Activated T-cell treated with anti-CD3 and anti-CD28 coated beads, Interleukin-2, amount 50 U/mL, for 72 hours (primary cell): Measurements from ENCODE around the gene MPP3. TPM values are rescaled to one million over a fixed set of nuclear protein-coding genes. Genes with fewer than 3 reads are reported as not detected.
"Not testable (repeated sequence)": the region's sequence is repeated elsewhere in the genome, so short reads cannot be mapped to it uniquely, and the experiment has no call there.

Experiments used
- ATAC-seq, 2 donors: fragments of 150-1000 bp; cut with Tn5 transposase; replicated peaks in 1 of 2; 2 replicates each; pipeline ENCODE4 v1.10.0; 2021; ENCODE audit warnings: moderate library complexity in 2 of 2, mild to moderate bottlenecking in 1 of 2
- DNase-seq, 2 donors: peaks; one replicate each; pipeline ENCODE4 v3.0.0; 2021 to 2022; ENCODE audit warnings: mixed read lengths in 1 of 2
- H3K27ac Mint-ChIP-seq: one replicate; pipeline ENCODE4 v1.8.0; 2022; ENCODE audit warnings: mild to moderate bottlenecking, moderate library complexity, mixed read lengths
- H3K27me3 Mint-ChIP-seq: one replicate; pipeline ENCODE4 v1.8.0; 2022; ENCODE audit warnings: low read depth, mixed read lengths
- H3K36me3 Mint-ChIP-seq, 2 donors: one replicate each; pipeline ENCODE4 v1.8.0; 2022; ENCODE audit warnings: mixed read lengths in 2 of 2, mild to moderate bottlenecking in 1 of 2; ENCODE audit not compliant: insufficient read depth in 2 of 2
- H3K4me1 Mint-ChIP-seq: one replicate; pipeline ENCODE4 v1.8.0; 2022; ENCODE audit warnings: low read depth, mixed read lengths
- H3K4me3 Mint-ChIP-seq, 2 donors: one replicate each; pipeline ENCODE4 v1.8.0; 2022; ENCODE audit warnings: mild to moderate bottlenecking in 2 of 2, mixed read lengths in 2 of 2, moderate library complexity in 2 of 2
- H3K9me3 Mint-ChIP-seq, 2 donors: one replicate each; pipeline ENCODE4 v1.8.0; 2022; ENCODE audit warnings: mixed read lengths in 2 of 2
- total RNA-seq, 2 donors: library from RNA; stranded (reverse); gene quantifications; one replicate each; pipeline ENCODE4 v1.2.3, GENCODE V29; 2022

The MPP3 gene
- total RNA-seq, 2 donors from 2014 or later: not detected

DNA sequence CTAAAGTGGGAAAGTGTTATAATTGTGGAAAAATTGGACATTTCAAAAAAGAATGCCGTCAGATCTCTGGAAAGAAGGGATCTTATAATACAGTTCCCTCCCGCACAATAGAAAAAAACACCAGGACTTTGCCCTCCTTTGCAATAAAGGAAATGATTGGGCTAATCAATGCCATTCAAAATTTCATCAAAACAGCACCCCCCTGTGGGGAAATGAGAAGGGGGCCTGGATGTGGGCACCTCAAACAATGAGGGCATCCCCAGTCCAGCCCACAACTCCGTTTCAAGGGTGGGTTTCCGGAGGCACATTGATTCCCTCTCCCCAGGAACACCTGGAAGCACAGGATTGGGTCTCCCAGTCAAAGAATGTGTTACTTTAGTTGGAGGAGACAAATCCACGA is 40.1 kb upstream of the MPP3 start:
- peaks cover 0 to 2% of the 10 kb centered on the region in 2 donors for H3K36me3 Mint-ChIP-seq
- DNase-seq (no peak), ATAC-seq (no peak)
- H3K27ac Mint-ChIP-seq: no peak overlapping the region
- H3K4me1 Mint-ChIP-seq: no peaks in the 10 kb centered on the region
- H3K4me3 Mint-ChIP-seq: no peak overlapping the region
- H3K27me3 Mint-ChIP-seq: peaks cover 18% of the 10 kb centered on the region
- H3K9me3 Mint-ChIP-seq: no peaks in the 10 kb centered on the region

DNA sequence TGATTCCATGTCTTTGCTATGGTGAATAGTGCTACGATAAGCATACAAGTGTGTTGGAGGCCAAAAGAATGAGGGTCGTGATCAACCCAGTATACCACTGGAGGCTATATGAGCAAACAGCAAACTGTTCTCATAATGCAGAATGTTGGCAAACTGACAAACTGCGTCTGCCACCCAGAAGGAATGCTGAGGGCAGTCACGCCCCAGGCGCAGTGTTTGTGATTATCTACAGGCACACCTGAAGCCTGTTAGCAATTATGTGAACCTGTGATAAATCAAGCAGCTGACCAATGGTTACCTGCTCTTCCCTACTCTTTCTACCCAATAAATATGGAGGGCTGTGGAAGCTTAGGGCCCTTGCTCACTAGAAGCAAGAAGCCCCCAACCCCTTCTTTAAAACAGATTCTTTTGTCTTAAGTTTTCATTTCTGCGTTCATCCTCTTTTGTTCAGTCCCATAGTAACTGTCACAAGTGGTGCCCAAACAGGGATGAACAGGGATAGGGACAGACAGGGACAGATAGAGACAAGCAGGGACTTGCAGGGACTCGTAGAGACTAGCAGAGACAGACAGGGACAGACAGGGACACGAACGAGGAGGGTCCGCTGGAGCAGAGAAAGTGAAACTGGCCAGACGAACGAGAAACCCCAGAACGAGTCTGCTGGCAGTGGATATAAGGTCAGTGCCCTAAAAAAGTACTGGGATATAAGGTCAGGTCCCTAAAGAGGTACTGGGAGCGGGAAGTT is 39.2 kb upstream of the MPP3 start:
- no peak for DNase-seq
- Mint-ChIP-seq H3K9me3 (no peaks in the 10 kb centered on the region), H3K27me3 (peaks cover 26% of the 10 kb centered on the region), H3K36me3 (peaks cover 0 to 2% of the 10 kb centered on the region in 2 donors), H3K27ac (no peak overlapping the region), H3K4me3 (no peak overlapping the region), H3K4me1 (no peaks in the 10 kb centered on the region)
- no peak for ATAC-seq

DNA sequence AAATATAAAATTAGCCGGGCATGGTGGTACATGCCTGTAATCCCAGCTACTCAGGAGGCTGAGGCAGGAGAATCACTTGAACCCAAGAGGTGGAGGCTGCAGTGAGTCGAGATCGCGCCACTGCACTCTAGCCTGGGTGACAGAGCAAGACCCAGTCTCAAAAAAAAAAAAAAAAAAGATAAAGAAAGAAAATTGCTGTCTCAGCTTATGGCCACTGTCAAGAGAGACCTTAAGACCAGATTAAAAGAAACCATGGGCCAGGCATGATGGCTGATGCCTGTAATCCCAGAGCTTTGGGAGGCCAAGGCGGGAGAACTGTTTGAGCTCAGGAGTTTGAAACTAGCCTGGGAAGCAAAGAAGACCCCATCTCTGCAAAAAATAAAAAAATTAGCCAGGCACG is 36.1 kb upstream of the MPP3 start:
- not testable (repeated sequence) for H3K9me3 Mint-ChIP-seq, H3K36me3 Mint-ChIP-seq, H3K4me1 Mint-ChIP-seq, H3K4me3 Mint-ChIP-seq, ATAC-seq, H3K27ac Mint-ChIP-seq, DNase-seq
- H3K27me3 Mint-ChIP-seq: peaks cover 30% of the 10 kb centered on the region

DNA sequence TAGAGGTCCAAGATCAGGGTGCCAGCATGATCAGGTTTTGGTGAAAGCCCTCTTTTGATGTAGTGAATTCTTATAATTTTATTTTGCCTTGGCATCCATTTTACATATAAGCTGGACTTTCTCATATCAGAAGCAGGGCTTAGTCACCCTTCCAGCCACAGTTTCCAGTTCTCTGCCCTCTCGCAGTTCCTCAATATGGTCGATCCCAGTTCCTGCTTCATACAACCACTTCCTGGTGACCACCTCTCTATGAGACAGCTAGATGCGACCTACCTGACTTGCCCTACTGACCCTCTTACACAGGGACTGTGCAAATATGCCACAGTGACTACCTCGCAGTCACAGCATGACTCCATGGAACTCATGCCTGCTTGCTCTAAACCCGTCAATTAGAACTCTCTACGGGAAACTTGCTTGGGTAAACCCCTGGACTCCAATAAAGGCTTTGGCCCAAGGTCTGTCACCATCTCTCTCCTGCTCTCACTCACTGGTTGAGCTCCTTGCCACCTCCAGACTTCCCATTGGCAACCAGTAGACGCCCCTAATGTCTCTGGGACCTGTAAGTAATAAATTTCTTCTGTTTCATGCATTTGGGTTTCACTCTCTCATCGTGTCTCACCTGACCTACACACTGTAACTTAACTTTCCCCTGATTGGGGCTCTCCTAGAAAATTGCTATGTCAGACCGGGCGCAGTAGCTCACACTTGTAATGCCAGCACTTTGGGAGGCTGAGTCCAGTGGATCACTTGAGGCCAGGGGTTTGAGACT is 35.5 kb upstream of the MPP3 start:
- ATAC-seq (no peak), DNase-seq (no peak)
- Mint-ChIP-seq H3K9me3 (no peaks in the 10 kb centered on the region), H3K27ac (no peak overlapping the region), H3K36me3 (peaks cover 0 to 2% of the 10 kb centered on the region in 2 donors), H3K4me3 (no peak overlapping the region), H3K27me3 (peaks cover 28% of the 10 kb centered on the region), H3K4me1 (no peaks in the 10 kb centered on the region)

DNA sequence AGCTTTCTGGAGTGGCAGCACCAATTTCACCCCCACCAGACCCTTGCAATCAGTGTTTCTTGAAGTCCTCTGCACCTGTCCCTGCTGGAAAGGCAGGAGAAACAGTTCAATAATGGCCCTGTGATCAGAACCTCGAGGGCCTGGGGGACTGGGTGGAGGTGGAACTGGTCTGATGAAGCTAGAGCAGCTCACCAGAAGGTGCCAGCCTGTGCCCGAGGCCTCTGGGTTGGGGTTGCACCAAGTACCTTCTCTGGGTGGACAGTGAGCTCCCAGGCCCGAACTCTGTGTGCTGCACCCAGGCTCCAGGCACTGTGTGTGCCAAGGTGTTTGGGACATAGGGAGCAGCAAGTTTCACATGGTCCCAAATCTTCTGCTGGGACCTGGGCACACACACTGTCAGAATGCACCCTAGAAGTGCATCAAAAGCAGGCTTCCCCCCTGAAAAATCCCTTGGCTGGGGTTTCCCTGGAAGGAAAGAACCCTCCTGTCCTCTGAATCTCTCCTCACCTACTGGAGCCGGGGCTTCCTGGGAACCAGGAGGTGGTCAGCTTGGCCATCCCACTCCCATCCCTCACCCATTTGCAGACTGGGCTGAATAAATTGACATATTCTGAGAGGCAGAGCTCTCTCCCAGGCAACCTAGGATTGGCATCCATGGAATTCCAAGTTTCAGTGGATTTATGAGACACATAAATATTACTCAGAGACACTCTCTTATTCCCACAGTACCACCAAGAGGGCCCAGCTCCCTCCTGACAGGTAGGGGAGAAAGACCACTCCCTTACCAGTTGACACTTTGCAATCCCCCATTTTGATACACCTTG is 31.4 kb upstream of the MPP3 start:
- Mint-ChIP-seq H3K36me3 (peaks cover 0 to 2% of the 10 kb centered on the region in 2 donors), H3K27ac (no peak overlapping the region), H3K4me3 (no peak overlapping the region), H3K27me3 (peaks cover 20% of the 10 kb centered on the region), H3K4me1 (no peaks in the 10 kb centered on the region), H3K9me3 (no peaks in the 10 kb centered on the region)
- ATAC-seq (no peak), DNase-seq (no peak)

DNA sequence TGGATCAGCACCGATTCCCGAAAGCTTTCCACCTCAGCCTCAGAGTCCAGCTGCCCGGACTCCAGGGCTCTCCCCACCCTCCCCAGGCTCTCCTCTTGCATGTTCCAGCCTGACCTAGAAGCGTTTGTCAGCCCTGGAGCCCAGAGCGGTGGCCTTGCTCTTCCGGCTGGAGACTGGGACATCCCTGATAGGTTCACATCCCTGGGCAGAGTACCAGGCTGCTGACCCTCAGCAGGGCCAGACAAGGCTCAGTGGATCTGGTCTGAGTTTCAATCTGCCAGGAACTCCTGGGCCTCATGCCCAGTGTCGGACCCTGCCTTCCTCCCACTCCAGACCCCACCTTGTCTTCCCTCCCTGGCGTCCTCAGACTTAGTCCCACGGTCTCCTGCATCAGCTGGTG is 29.0 kb upstream of the MPP3 start:
- Mint-ChIP-seq H3K27me3 (peaks cover 17% of the 10 kb centered on the region), H3K27ac (no peak overlapping the region), H3K36me3 (no peaks in the 10 kb centered on the region), H3K9me3 (no peaks in the 10 kb centered on the region), H3K4me3 (no peak overlapping the region), H3K4me1 (no peaks in the 10 kb centered on the region)
- ATAC-seq: no peak
- DNase-seq: no peak

DNA sequence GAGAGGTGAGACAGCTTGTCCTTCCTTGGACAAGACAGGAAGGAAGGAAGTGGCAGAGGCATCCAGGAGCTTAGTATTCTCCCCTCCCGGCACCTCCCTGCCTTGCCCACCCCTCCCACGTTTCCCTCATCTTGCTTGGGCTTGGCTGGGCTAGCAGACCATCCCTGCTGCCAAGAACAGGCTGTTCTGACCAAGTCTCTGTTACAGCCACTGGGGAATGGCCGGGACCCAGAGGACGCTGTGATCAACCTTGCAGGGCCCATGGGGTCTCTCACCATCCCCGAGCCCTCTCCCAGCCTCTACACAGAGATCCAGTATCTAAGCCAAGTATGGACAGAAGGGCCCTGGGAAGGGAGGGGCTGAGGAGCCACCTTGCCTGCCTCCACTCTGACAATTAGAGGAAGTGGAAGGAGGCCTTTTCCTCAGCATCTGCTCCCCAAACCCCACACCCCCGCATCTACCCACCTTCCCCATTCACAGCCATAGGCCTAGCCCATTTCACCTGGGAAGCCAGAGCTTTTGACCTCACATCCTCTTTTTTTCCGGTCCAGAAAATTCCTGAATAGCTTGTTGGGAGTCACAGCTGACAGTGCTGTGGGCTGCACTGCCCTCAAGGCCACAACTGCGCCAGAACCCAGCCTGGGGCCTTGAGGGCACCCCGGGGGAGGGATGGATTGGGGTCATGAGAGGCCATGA is 28.1 kb upstream of the MPP3 start:
- ATAC-seq: no peak
- Mint-ChIP-seq H3K9me3 (no peaks in the 10 kb centered on the region), H3K36me3 (no peaks in the 10 kb centered on the region)

DNA sequence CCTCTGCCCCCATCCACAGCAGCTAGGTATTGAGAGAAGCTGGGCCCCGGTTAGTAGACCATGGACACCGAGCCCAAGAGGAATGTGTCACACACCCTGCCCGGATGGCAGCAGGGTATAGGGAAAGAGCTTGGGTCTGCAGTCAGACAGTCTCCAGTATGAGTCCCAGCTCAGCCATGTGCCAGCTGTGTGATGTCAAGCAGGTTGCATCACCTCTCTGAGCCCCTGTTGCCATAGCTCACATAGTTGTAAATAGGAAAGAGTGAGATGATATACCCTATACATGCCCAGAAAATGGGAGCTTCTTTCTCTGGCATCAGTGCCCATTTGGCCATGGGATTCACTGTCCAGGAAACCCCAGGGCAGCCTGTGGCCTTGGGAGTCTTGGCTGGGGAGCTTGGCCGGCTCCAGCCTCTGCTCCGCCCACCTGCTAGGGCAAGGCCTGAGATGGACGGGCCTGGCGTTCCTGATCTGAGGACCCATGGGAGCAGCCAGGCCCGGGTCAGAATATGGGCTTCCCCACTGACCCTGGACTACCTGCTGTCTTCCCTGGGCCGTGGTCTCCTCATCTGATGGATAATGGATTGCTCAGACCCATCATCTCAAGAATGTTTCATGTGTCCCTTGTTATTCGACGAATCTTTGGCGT is 27.3 kb upstream of the MPP3 start:
- Mint-ChIP-seq H3K36me3 (no peaks in the 10 kb centered on the region), H3K9me3 (no peaks in the 10 kb centered on the region), H3K4me3 (no peak overlapping the region), H3K4me1 (no peaks in the 10 kb centered on the region), H3K27me3 (peaks cover 14% of the 10 kb centered on the region), H3K27ac (no peak overlapping the region)
- ATAC-seq (peak; percentile 57 to 62), DNase-seq (no peak)

More for the DNA sequence above, 28.1 kb upstream of the MPP3 start:
- H3K4me3 Mint-ChIP-seq: no peak overlapping the region
- H3K4me1 Mint-ChIP-seq: no peaks in the 10 kb centered on the region
- H3K27me3 Mint-ChIP-seq: peaks cover 14% of the 10 kb centered on the region
- no peak overlapping the region for H3K27ac Mint-ChIP-seq
- DNase-seq: no peak

DNA sequence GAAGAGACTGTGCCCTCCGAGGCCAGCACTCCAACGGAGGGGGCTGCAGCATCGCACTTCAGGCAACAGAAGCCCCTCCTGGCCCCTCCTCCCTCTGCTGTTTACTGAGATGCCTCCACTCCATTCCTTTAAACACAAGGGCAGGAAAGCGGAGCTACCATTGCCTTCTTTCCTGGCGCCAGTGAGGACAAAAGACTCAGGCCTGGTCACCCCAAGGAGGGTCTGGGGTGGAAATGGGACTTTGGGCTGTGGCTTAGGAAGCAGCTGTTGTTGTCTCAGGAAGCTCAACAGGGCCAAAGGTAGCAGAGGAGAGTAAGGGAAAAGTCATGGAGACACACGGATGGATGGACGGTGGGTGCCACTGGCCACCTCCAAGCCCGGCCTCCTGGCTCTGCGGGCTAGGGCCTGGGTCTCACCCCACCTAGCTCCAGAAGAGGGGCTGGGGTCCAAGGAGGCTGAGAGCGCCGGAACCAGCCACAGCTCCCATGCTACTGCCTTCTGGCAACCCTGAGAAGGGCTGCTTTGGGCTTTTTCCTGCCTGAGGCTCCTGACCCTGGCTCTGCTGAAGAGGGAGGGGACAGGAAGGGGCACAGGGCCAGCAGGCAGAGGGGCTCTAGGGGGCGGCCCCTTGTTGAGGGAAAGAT is 25.1 kb upstream of the MPP3 start:
- no peaks in the 10 kb centered on the region for H3K36me3 Mint-ChIP-seq
- ATAC-seq: no peak
- DNase-seq: no peak
- no peaks in the 10 kb centered on the region for H3K9me3 Mint-ChIP-seq
- no peaks in the 10 kb centered on the region for H3K4me1 Mint-ChIP-seq
- no peak overlapping the region for H3K27ac Mint-ChIP-seq
- peaks cover 14% of the 10 kb centered on the region for H3K27me3 Mint-ChIP-seq
- no peak overlapping the region for H3K4me3 Mint-ChIP-seq

DNA sequence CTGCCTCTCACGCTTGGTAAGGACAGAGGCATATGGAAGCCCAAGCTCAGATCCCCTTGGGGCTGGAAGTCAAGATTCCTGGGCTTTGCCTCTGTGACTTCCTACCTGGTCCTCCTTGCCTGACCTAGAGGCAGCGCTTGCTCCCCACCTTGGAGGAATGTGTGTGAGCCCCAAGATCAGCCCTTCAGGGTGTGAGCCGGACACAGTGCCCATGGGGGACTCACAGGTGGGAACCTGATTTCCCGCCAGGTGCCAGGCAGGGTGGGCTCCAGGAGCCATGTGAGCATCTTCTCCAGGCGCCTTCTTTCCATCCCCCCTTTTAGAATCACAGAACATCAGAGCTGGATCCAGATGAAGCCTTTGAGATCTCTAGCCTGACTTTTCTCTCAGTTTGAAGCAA is 24.2 kb upstream of the MPP3 start:
- peaks cover 19% of the 10 kb centered on the region for H3K27me3 Mint-ChIP-seq

DNA sequence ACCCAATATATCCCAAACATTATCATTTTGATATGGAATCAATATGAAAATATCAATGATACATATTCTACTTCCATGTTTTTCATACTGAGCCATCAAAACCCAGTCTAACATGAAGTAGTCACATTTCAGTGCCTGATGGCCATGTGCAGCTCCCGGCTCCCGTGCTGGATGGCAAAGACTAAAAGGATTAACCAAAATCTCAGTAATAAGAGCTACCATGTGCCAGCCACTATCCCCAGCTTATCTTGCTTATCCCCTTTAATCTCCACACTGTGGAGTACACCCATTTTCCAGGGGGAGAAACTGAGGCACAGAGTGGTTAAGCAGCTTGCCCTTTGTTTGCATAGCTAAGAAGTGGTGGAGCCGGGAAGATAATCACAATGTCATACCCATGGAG is 23.2 kb upstream of the MPP3 start:
- Mint-ChIP-seq H3K36me3 (no peaks in the 10 kb centered on the region), H3K27ac (no peak overlapping the region), H3K4me1 (no peaks in the 10 kb centered on the region), H3K4me3 (no peak overlapping the region), H3K27me3 (peaks cover 26% of the 10 kb centered on the region), H3K9me3 (no peaks in the 10 kb centered on the region)
- DNase-seq (no peak), ATAC-seq (no peak)

More for the DNA sequence above, 24.2 kb upstream of the MPP3 start:
- H3K9me3 Mint-ChIP-seq: no peaks in the 10 kb centered on the region
- no peaks in the 10 kb centered on the region for H3K4me1 Mint-ChIP-seq
- H3K36me3 Mint-ChIP-seq: no peaks in the 10 kb centered on the region
- no peak overlapping the region for H3K4me3 Mint-ChIP-seq
- DNase-seq: no peak
- no peak overlapping the region for H3K27ac Mint-ChIP-seq
- ATAC-seq: no peak

DNA sequence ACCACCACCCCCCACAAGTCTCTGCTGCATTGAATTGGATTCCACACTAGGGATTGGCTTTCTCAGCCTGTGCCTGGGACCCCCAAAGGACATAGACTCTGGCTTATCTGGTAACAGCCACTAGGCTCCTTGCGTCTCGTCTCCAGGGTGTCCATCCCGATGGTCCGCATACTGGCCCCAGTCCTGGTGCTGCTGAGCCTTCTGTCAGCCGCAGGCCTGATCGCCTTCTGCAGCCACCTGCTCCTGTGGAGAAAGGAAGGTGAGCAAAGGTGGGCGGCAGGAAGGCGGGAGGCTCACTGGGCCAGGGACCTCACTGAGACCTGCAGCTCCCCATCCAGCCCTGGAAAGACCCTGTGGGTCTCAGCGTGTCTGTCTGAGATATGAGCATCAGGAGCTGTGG is 22.1 kb upstream of the MPP3 start:
- no peaks in the 10 kb centered on the region for H3K36me3 Mint-ChIP-seq
- DNase-seq (no peak), ATAC-seq (no peak)
- H3K9me3 Mint-ChIP-seq: no peaks in the 10 kb centered on the region
- H3K4me3 Mint-ChIP-seq: no peak overlapping the region
- peaks cover 26% of the 10 kb centered on the region for H3K27me3 Mint-ChIP-seq
- no peak overlapping the region for H3K27ac Mint-ChIP-seq
- no peaks in the 10 kb centered on the region for H3K4me1 Mint-ChIP-seq
